ENCODE measurements around the gene ITPK1.

DNA sequence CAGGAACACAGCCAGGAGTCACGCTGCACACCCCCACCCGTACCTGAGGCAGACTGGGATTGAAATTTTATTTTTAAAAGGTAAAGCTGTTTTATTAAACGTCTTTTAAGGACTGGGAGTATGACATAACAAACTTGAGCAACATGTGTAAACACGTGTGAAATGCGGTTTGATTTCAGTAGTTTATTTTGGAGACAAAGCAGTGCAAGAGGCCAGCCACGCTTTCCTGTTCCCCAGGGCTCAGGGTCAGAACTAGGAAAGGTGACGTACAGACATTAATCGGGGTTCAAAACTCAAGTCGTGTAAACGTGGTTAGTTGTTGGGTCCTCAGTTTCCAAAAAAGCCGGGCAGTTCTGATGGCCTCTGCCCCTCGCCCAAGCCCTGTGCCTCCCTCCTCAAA lies 176.0 kb downstream of the ITPK1 start:
- TF ChIP-seq, protein P1, sequence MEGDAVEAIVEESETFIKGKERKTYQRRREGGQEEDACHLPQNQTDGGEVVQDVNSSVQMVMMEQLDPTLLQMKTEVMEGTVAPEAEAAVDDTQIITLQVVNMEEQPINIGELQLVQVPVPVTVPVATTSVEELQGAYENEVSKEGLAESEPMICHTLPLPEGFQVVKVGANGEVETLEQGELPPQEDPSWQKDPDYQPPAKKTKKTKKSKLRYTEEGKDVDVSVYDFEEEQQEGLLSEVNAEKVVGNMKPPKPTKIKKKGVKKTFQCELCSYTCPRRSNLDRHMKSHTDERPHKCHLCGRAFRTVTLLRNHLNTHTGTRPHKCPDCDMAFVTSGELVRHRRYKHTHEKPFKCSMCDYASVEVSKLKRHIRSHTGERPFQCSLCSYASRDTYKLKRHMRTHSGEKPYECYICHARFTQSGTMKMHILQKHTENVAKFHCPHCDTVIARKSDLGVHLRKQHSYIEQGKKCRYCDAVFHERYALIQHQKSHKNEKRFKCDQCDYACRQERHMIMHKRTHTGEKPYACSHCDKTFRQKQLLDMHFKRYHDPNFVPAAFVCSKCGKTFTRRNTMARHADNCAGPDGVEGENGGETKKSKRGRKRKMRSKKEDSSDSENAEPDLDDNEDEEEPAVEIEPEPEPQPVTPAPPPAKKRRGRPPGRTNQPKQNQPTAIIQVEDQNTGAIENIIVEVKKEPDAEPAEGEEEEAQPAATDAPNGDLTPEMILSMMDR (conservative IDR thresholded peaks at IDR 0.05; ENCODE audit: low read length): no peak
- TF ChIP-seq EZH2phosphoT487 (IDR thresholded peaks at IDR 0.05; ENCODE audit: borderline replicate concordance, low read depth, low read length): no peak

Measured in OCI-LY7 (cell line).